Spleen (tissue), 11 donors: Measurements from ENCODE around the gene ZFYVE28. TPM values are rescaled to one million over a fixed set of nuclear protein-coding genes. Genes with fewer than 3 reads are reported as not detected.

ENCODE experiments used
- DNase-seq: peaks from one replicate; pipeline ENCODE4 v3.0.0-alpha.2; 2020
- H3K27ac ChIP-seq, 8 donors: fragments of 200-600 bp; sonication (generic) in 7 of 8; 1 replicate in 4 of 8; 2 replicates in 4 of 8; pipeline versions ENCODE4 v1.5.0 to v1.8.0; 2016 to 2021; ENCODE audit warnings: inconsistent platforms in 4 of 8, mild to moderate bottlenecking in 4 of 8, moderate library complexity in 1 of 8
- H3K27me3 ChIP-seq, 7 donors: fragments of 200-600 bp; sonication (generic) in 6 of 7; replicated peaks in 1 of 7; 1 replicate in 4 of 7; 2 replicates in 3 of 7; pipeline versions ENCODE4 v1.5.0 to v1.8.0; 2016 to 2021; ENCODE audit warnings: inconsistent platforms in 3 of 7, mild to moderate bottlenecking in 1 of 7
- H3K36me3 ChIP-seq, 6 donors: fragments of 200-600 bp; sonication (generic) in 5 of 6; 1 replicate in 4 of 6; 2 replicates in 2 of 6; pipeline versions ENCODE4 v1.5.0 to v1.8.0; 2016 to 2021; ENCODE audit warnings: inconsistent platforms in 2 of 6
- H3K4me1 ChIP-seq, 6 donors: fragments of 200-600 bp; sonication (generic) in 5 of 6; 1 replicate in 3 of 6; 2 replicates in 3 of 6; pipeline versions ENCODE4 v1.5.0 to v1.8.0; 2016 to 2021; ENCODE audit warnings: inconsistent platforms in 3 of 6
- H3K4me3 ChIP-seq, 8 donors: fragments of 200-600 bp; sonication (generic) in 7 of 8; 1 replicate in 4 of 8; 2 replicates in 4 of 8; pipeline versions ENCODE4 v1.5.0 to v1.8.0; 2016 to 2021; ENCODE audit warnings: inconsistent platforms in 4 of 8, mild to moderate bottlenecking in 4 of 8, moderate library complexity in 2 of 8
- H3K9me3 ChIP-seq, 8 donors: fragments of 200-600 bp; sonication (generic) in 7 of 8; 1 replicate in 4 of 8; 2 replicates in 4 of 8; pipeline versions ENCODE4 v1.5.0 to v1.8.0; 2016 to 2021; ENCODE audit warnings: inconsistent platforms in 4 of 8
- CTCF ChIP-seq, 11 experiments: fragments of 200-600 bp in 7 of 11; fragments of 450-650 bp in 4 of 11; sonication (generic) in 4 of 11; IDR thresholded peaks in 8 of 11; conservative IDR thresholded peaks in 3 of 11; 1 replicate in 7 of 11; 2 replicates in 4 of 11; pipeline versions ENCODE4 v1.4.0 to v1.8.0; 2016 to 2021; ENCODE audit warnings: antibody characterized with exemption in 11 of 11, inconsistent platforms in 4 of 11, mild to moderate bottlenecking in 1 of 11
- POLR2A ChIP-seq, 3 donors: fragments of 450-650 bp; IDR thresholded peaks; one replicate each; pipeline ENCODE4 v1.5.1; 2017; ENCODE audit warnings: antibody characterized with exemption in 3 of 3, mild to moderate bottlenecking in 1 of 3
- POLR2AphosphoS5 ChIP-seq, 3 donors: sonication (generic); formaldehyde crosslinking; IDR thresholded peaks; one replicate each; pipeline ENCODE4 v1.5.1; 2017; ENCODE audit warnings: antibody characterized with exemption in 3 of 3
- WGBS, 5 donors: extraction: QIAGEN DNeasy Blood & Tissue Kit in 3 of 5; methylation state at CpG; one replicate each; pipeline versions ENCODE4 v1.1.5 to v1.1.7; 2013 to 2018; 5-methylcytosine and 5-hydroxymethylcytosine counted together
- intact Hi-C: fragments of 100-400 bp; cut with DNase I; formaldehyde crosslinking; loops from one replicate; pipeline ENCODE4 v1.15.0; 2023; ENCODE audit warnings: low total_unique reads
- polyA plus RNA-seq, 3 donors: library from polyadenylated mRNA; stranded (reverse); fragments of 200-250 nt; gene quantifications; one replicate each; pipeline ENCODE4 v1.2.1, GENCODE V29; 2013
- total RNA-seq, 7 donors: library from RNA; depleted of rRNA in 3 of 7; stranded (reverse); fragments of >200 nt in 3 of 7; fragmentation: NEBNext Ultra II Directional in 4 of 7; extraction: Animal tissue kit (Norgen Biotek cat#: 25700) in 4 of 7; gene quantifications; one replicate each; pipeline versions ENCODE4 v1.1.0 to v1.2.1, GENCODE V29; 2016 to 2021
- donor health status: healthy with polysubstance abuse.
- donor health status: DM: no; HTN: no; CAD: no; lungs with moderate emphysema.
- donor health status: DM: no; HTN: no; CAD: no.
- donor health status: Bipolar disorder and iron deficiency.
- donor health status: healthy.
- donor health status: DM: no; HTN: no; CAD: no.
- donor health status: DM: yes; HTN: yes; CAD: no.

Gene ZFYVE28
- total and polyA plus RNA-seq, 10 donors, result 2.7 to 31.3 (median 12.6) TPM

DNA sequence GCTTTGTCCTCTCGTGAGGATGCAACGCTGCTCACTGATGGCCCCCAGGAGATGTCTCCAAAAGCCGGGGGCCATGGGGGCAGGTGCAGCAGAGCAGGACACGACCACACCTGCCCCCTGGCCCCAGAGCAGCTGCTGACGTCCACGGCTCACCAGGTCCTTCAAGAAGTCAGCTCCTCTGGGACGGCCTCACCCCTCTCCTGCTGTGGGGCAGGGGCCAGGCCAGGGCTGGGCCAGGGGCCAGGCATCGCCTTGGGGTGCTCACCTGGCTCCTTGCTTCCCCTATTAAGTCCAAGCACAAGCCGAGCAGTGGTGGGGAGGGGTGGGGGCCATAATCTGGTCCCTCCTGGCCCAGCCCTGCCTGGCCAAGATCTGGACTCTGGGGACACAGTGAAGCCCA, 128.0 kb downstream of the ZFYVE28 start:
- WGBS, 5 donors, result 66 to 88% (median 77%) methylated on average over 1 to 9 of the region's 9 CpGs
- peaks cover 0 to 3% (median 0%) of the 10 kb centered on the region in 6 donors for H3K36me3 ChIP-seq
- peak; percentile 80 for DNase-seq
- intact Hi-C loops, result no loop called here
- peaks cover 0 to 6% (median 0%) of the 10 kb centered on the region in 8 donors for H3K9me3 ChIP-seq
- no peak for TF ChIP-seq CTCF (IDR thresholded peaks at IDR 0.05 in 8 of 11, conservative IDR thresholded peaks at IDR 0.05 in 3 of 11)
- TF ChIP-seq POLR2AphosphoS5 (IDR thresholded peaks at IDR 0.05), result no peak
- TF ChIP-seq POLR2A (IDR thresholded peaks at IDR 0.05), result no peak
- H3K27me3 ChIP-seq, result no peaks in the 10 kb centered on the region
- peak overlapping the region in 5 of 8 donors; percentile 10 to 68 (median 48) for H3K27ac ChIP-seq
- H3K4me1 ChIP-seq, result peaks cover 8 to 31% (median 24%) of the 10 kb centered on the region in 6 donors
- peak overlapping the region in 1 of 8 donors; percentile 32 for H3K4me3 ChIP-seq

- Histone ChIP-seq H3K36me3 (peaks cover 0 to 3% (median 0%) of the 10 kb centered on the region in 6 donors), H3K9me3 (peaks cover 0 to 6% (median 0%) of the 10 kb centered on the region in 8 donors), H3K27me3 (no peaks in the 10 kb centered on the region), H3K27ac (peak overlapping the region in 1 of 8 donors; percentile 68), H3K4me3 (no peak overlapping the region), H3K4me1 (peaks cover 8 to 28% (median 24%) of the 10 kb centered on the region in 6 donors)
- 75 to 89% (median 86%) methylated on average over 2 to 11 of the region's 11 CpGs for WGBS, 5 donors
- intact Hi-C loops, result no loop called here
- TF ChIP-seq CTCF (IDR thresholded peaks at IDR 0.05 in 8 of 11, conservative IDR thresholded peaks at IDR 0.05 in 3 of 11) (no peak), POLR2A (IDR thresholded peaks at IDR 0.05) (no peak), POLR2AphosphoS5 (IDR thresholded peaks at IDR 0.05) (no peak)
- no peak for DNase-seq
Measured at GRCh38 chr4:2289955-2290333, 128.5 kb downstream of the ZFYVE28 start.

DNA sequence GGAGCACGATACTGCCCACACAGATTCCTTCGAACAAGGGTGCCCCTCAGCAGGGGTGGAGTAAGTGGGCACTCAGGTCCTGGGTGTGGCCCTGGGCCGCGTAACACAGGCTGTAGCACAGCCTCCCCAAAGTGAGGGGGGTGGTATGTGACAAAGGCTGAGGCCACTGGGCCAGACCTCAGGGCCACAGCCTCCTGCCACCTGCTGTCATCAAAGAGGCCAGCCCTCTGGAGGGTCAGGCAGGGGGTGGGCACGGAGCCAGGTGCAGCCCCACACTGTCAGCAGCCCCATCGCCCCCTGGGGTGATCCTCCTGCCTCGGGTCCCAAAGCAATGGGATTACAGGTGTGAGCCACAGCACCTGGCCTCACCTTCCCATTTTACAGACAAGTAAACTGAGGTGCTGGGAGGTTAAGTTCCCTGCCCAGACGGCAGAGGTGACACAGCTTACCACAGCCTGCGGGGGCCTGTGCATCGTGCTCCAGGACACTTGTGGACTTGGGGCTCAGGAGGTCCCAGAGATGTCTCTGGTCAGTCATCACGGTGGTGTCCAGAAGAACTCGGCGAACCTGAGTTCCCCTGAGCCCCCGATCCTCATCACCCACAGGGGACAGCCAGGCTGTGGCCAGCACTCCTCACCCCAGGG, 129.0 kb downstream of the ZFYVE28 start:
- 91 to 95% (median 92%) methylated on average over 11 to 14 of the region's 14 CpGs for WGBS, 5 donors
- Histone ChIP-seq H3K27me3 (no peaks in the 10 kb centered on the region), H3K9me3 (peaks cover 0 to 6% (median 0%) of the 10 kb centered on the region in 8 donors), H3K4me1 (peaks cover 8 to 28% (median 24%) of the 10 kb centered on the region in 6 donors), H3K36me3 (peaks cover 0 to 3% (median 0%) of the 10 kb centered on the region in 6 donors), H3K4me3 (no peak overlapping the region), H3K27ac (peak overlapping the region in 1 of 8 donors; percentile 68)
- peak; percentile 73 for DNase-seq
- TF ChIP-seq POLR2A (IDR thresholded peaks at IDR 0.05) (no peak), CTCF (IDR thresholded peaks at IDR 0.05 in 8 of 11, conservative IDR thresholded peaks at IDR 0.05 in 3 of 11) (no peak), POLR2AphosphoS5 (IDR thresholded peaks at IDR 0.05) (no peak)
- intact Hi-C loops, result no loop called here

- DNase-seq, result peak; percentile 69
- intact Hi-C loops, result no loop called here
Measured at GRCh38 chr4:2288051-2288541, 130.3 kb downstream of the ZFYVE28 start.

More at GRCh38 chr4:2288051-2288541, 130.3 kb downstream of the ZFYVE28 start:
- TF ChIP-seq CTCF (IDR thresholded peaks at IDR 0.05 in 8 of 11, conservative IDR thresholded peaks at IDR 0.05 in 3 of 11) (no peak), POLR2AphosphoS5 (IDR thresholded peaks at IDR 0.05) (no peak), POLR2A (IDR thresholded peaks at IDR 0.05) (no peak)
- Histone ChIP-seq H3K4me1 (peaks cover 8 to 28% (median 24%) of the 10 kb centered on the region in 6 donors), H3K4me3 (no peak overlapping the region), H3K36me3 (peaks cover 0 to 3% (median 0%) of the 10 kb centered on the region in 6 donors), H3K9me3 (no peaks in the 10 kb centered on the region), H3K27ac (no peak overlapping the region), H3K27me3 (no peaks in the 10 kb centered on the region)
- WGBS, 5 donors, result 90 to 97% (median 90%) methylated on average over 6 to 10 of the region's 10 CpGs
